ENCODE data around the gene AK2.

Gene AK2

DNA sequence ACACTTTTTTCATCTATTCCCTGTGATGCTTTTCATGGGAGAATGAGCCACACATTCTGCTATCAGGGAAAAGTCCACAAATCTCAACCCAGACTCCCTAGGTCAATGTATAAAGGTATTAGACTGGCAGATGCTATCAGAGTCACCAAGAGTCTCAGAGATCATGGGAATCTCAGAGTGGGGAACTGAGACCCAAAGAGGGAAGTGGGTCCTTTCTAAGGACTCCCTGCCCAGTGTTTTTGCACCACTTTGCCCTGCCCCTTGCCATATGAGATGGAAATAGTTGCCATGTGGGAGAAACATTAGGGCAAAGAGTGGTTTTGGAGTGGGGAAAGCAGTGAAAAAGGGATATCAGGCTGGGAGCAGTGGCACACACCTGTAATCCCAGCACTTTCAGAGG lies 25.2 kb upstream of the AK2 start:
- TF ChIP-seq, protein P1, sequence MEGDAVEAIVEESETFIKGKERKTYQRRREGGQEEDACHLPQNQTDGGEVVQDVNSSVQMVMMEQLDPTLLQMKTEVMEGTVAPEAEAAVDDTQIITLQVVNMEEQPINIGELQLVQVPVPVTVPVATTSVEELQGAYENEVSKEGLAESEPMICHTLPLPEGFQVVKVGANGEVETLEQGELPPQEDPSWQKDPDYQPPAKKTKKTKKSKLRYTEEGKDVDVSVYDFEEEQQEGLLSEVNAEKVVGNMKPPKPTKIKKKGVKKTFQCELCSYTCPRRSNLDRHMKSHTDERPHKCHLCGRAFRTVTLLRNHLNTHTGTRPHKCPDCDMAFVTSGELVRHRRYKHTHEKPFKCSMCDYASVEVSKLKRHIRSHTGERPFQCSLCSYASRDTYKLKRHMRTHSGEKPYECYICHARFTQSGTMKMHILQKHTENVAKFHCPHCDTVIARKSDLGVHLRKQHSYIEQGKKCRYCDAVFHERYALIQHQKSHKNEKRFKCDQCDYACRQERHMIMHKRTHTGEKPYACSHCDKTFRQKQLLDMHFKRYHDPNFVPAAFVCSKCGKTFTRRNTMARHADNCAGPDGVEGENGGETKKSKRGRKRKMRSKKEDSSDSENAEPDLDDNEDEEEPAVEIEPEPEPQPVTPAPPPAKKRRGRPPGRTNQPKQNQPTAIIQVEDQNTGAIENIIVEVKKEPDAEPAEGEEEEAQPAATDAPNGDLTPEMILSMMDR (conservative IDR thresholded peaks at IDR 0.05): no peak
- no peak overlapping the region for H3K27ac ChIP-seq

DNA sequence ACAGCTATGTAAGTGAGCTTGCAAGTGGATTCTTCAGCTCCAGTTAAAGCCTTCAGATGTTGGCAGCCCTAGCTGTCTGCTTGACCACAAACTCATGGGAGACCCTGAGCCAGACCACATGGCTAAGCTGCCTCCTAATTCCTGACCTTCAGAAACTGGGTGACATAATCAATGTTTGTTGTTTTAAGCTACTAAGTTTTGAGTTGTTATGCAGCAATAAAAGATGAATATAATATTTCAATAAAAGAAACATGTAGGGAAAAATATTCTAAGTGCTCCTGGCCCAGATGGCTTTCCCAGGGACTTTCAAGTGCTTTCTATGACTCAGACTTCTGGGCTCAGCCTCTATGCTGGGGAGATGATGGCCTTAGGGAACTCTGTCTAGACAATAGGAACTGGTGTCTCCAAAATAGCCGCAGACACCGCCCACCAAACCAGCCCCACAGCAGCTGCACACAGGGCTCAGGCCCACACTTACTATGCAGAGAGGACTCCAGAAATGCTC lies 23.9 kb upstream of the AK2 start:
- TF ChIP-seq, protein P1 (conservative IDR thresholded peaks at IDR 0.05): no peak
- H3K27ac ChIP-seq: no peak overlapping the region

DNA sequence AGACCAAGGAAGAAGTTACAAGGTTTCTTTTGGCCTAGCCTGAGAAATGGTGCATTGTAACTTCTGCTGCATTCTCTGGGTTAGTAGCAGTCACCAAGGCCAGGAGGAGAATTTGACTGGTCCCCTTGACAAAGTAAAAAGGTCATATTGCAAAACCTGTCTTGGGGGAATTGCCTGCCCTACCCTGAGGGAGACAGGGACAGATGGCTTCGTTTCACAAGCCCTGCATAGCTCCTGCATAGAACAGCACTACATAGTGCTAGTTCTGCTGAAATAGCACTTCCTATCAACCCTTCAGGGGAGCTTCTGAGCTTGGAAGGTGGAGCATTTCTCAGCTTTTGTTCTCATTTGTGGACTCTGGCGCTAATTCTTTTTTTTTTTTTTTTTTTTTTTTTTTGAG lies 20.4 kb upstream of the AK2 start:
- H3K27ac ChIP-seq: no peak overlapping the region
- TF ChIP-seq, protein P1 (conservative IDR thresholded peaks at IDR 0.05): no peak

DNA sequence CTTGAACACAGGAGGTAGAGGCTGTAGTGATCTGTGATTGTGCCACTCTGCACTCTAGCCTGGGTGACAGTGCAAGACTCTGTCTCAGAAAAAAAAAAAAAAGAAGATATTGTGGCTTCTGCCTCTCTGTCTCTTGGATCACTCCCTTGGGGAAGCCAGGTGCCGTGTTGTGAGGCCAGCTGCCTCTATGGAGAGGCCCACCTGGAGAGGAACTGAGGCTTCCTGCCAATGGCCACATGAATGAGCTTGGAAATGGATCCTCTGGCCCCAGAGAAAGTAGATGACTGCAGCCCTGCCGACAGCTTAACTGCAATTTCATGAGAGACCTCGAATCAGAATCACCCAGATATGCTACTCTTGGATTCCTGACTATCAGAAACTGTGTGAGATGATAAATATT lies 19.7 kb upstream of the AK2 start:
- H3K27ac ChIP-seq: no peak overlapping the region
- TF ChIP-seq, protein P1 (conservative IDR thresholded peaks at IDR 0.05): no peak

DNA sequence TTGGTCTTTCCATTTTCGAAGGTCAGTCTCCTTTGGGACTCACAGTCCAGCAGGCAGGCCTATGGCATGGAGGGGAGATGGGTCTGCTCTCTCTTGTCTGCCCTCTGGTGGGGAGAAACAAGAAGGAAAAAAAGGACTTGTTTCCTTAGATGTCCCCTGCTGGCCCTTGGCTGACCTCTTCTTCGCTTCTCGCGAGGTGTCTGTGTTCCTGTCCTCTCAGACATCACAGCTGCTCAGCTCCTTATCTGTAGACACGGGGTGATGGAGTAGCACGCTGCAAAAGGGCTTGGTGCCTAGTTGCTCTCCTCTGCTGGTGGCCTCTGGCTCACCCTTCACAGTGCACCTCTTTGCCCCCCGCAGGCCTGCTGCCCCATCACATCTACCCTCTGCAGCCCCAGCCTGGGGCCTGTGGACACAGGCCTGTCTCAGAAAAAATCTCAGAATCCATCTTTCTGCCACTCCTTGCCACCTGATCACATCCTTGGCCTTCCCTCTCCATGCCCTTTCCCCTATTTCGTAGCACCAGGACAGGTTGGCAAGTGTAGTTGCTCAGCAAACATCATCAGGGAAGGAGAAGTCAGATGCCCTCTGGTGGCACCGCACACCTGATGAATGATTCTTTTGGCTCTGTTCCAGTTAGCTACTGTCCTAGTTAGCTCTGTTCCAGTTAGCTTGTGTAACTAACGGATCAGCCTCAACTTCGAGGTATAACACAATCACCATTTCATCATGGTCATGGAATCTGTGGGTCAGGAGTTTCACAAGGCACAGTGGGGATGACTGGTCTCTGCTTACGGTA lies 18.7 kb upstream of the AK2 start:
- peak overlapping the region; percentile 52 for H3K27ac ChIP-seq
- TF ChIP-seq, protein P1 (conservative IDR thresholded peaks at IDR 0.05): peak; percentile 83

DNA sequence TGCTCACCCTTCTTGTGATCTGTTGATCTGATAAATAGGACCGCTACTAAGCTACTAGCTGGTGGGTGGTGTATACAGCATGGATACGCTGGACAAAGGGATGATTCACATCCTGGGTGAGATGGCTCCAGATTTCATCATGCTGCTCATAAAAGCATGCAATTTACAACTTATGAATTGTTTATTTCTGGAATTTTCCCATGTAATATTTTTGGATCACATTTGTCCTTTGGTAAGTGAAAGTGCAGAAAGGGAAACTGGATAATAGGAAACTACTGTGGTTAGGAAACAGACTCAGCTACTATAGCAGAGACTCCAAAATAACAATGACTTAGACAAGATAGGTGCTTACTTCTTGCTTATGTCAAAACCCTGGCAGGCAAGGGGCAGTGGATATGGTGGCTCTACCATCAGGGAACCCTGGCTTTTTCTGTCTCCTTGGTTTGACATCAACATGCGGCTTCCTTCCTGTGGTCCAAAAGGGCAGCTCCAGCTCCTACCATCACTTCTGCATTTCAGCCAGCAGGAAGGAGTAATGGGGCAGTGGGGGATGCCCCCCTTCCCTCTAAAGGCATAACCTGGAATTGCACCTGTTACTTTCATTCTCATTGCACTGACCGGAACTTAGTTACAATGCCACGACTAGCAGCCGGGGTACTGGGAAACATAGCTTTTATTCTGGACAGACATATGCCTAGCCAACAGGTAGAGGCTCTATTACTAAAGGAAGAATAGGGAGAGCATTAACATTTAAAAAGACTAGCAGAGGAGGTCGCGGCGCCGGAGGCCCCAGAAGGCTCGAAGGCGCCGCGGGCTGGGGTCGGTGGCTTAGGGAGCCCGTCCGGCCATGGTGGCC lies 13.8 kb upstream of the AK2 start:
- no peak overlapping the region for H3K27ac ChIP-seq
- TF ChIP-seq, protein P1 (conservative IDR thresholded peaks at IDR 0.05): no peak

DNA sequence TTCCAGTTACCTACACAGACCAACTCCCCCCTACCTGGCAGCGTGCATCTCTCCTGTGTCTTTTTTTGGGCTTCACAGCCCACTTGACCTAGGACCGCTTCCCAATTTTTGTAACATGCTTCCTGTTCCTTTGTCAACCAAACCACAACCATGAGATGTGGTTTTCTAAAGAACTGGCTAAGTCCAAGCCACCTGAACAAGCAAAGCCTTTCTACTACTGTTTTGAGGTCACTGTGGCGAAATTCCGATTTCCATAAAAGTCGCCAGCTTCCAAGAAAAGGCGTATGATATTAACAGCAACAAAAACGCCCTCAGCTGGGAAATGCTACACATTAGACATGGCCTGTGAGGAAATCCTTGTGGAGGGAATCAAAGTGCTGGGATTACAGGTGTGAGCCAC lies 12.7 kb upstream of the AK2 start:
- H3K27ac ChIP-seq: no peak overlapping the region
- TF ChIP-seq, protein P1 (conservative IDR thresholded peaks at IDR 0.05): no peak

Data from VCaP (cell line).